Measurements from ENCODE around the gene TRIM71.
"Not testable (repeated sequence)": the region's sequence is repeated elsewhere in the genome, so short reads cannot be mapped to it uniquely, and the experiment has no call there.

Gene TRIM71

GRCh38 chr3:32820430-32820829 lies 2.6 kb downstream of the TRIM71 start:
- TF ChIP-seq CTCF (IDR thresholded peaks at IDR 0.05; ENCODE audit: low read depth, low read length): no peak
- no peak overlapping the region for H3K4me3 ChIP-seq (replicated peaks in 1 of 2; ENCODE audit: low read depth in 2 of 2, low read length in 2 of 2)
- DNase-seq (ENCODE audit: low read depth in 2 of 2): no peak

GRCh38 chr3:32820971-32821685 lies 3.3 kb downstream of the TRIM71 start:
- no peak overlapping the region for H3K4me3 ChIP-seq (replicated peaks in 1 of 2; ENCODE audit: low read depth in 2 of 2, low read length in 2 of 2)
- TF ChIP-seq CTCF (IDR thresholded peaks at IDR 0.05; ENCODE audit: low read depth, low read length): no peak
- no peak for DNase-seq (ENCODE audit: low read depth in 2 of 2)

- no peak for TF ChIP-seq CTCF (IDR thresholded peaks at IDR 0.05; ENCODE audit: low read depth, low read length)
- no peak overlapping the region for H3K4me3 ChIP-seq (replicated peaks in 1 of 2; ENCODE audit: low read depth in 2 of 2, low read length in 2 of 2)
- DNase-seq (ENCODE audit: low read depth in 2 of 2): no peak
Observed at GRCh38 chr3:32821686-32822296, 4.0 kb downstream of the TRIM71 start.

GRCh38 chr3:32822609-32823498 lies 5.1 kb downstream of the TRIM71 start:
- TF ChIP-seq CTCF (IDR thresholded peaks at IDR 0.05; ENCODE audit: low read depth, low read length): no peak
- H3K4me3 ChIP-seq (replicated peaks in 1 of 2; ENCODE audit: low read depth in 2 of 2, low read length in 2 of 2): no peak overlapping the region
- no peak for DNase-seq (ENCODE audit: low read depth in 2 of 2)

- not testable (repeated sequence) for H3K4me3 ChIP-seq (replicated peaks in 1 of 2; ENCODE audit: low read depth in 2 of 2, low read length in 2 of 2); DNase-seq (ENCODE audit: low read depth in 2 of 2)
Observed at GRCh38 chr3:32823641-32824184, 5.9 kb downstream of the TRIM71 start.

- no peak for TF ChIP-seq CTCF (IDR thresholded peaks at IDR 0.05; ENCODE audit: low read depth, low read length)
- no peak for DNase-seq (ENCODE audit: low read depth in 2 of 2)
- no peak overlapping the region for H3K4me3 ChIP-seq (replicated peaks in 1 of 2; ENCODE audit: low read depth in 2 of 2, low read length in 2 of 2)
Observed at GRCh38 chr3:32825601-32826375, 8.0 kb downstream of the TRIM71 start.

All from cardiac fibroblast (primary cell).